BLaER1 treated with 17β-estradiol and CSF1 and Interleukin-3, amounts not matched to agents 10 nM and 100 nM (cell line): Measurements from ENCODE around the gene ZNF101.
A peak's percentile ranks its signal among the peaks of the same experiment; 100 is the strongest.
"Not testable (repeated sequence)": the region's sequence is repeated elsewhere in the genome, so short reads cannot be mapped to it uniquely, and the experiment has no call there.

Source experiments
- H3K27ac ChIP-seq, 11 experiments: shearing (Covaris generic); formaldehyde crosslinking; 2 replicates each; pipeline ENCODE4 v1.8.1; 2022
- H3K27me3 ChIP-seq, 11 experiments: shearing (Covaris generic); formaldehyde crosslinking; 2 replicates each; pipeline ENCODE4 v1.8.1; 2022
- H3K36me3 ChIP-seq, 11 experiments: shearing (Covaris generic); formaldehyde crosslinking; 2 replicates each; pipeline ENCODE4 v1.8.1; 2022
- H3K4me1 ChIP-seq, 10 experiments: shearing (Covaris generic); formaldehyde crosslinking; 2 replicates each; pipeline ENCODE4 v1.8.1; 2022
- H3K4me2 ChIP-seq, 11 experiments: shearing (Covaris generic); formaldehyde crosslinking; 2 replicates each; pipeline ENCODE4 v1.8.1; 2022
- H3K4me3 ChIP-seq, 10 experiments: shearing (Covaris generic); formaldehyde crosslinking; 2 replicates each; pipeline ENCODE4 v1.8.1; 2022
- H3K9ac ChIP-seq, 11 experiments: shearing (Covaris generic); formaldehyde crosslinking; 2 replicates each; pipeline ENCODE4 v1.8.1; 2022
- H3K9me3 ChIP-seq, 11 experiments: shearing (Covaris generic); formaldehyde crosslinking; replicated peaks in 1 of 11; 2 replicates each; pipeline ENCODE4 v1.8.1; 2022
- H4K20me1 ChIP-seq, 11 experiments: shearing (Covaris generic); formaldehyde crosslinking; 2 replicates each; pipeline ENCODE4 v1.8.1; 2022
- Cebpa-rat ChIP-seq, 11 experiments: shearing (Covaris generic); IDR thresholded peaks; 2 replicates each; pipeline ENCODE4 v1.8.1; 2022

ZNF101 gene

DNA sequence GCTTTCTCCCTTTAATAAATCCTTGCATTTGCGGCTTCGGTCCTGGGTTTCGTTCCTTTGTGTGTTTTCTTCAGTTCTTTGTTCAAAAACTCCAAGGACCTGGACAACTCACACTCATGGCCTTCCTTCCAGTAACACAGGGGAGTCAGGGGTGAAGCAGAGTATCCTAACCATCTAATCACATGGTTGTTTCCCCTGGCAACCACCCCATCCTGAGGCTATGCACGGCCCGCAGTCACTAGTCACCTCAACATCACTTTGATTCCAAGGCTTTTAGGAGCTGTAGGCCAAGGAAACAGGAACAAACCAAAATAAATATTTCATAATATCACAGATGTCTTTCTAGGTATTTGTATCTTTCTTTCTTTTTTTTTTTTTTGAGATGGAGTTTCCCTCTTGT is 28.9 kb downstream of the ZNF101 start:
- Histone ChIP-seq H3K4me3 (no peak overlapping the region), H3K4me1 (no peaks in the 10 kb centered on the region), H3K9ac (no peak overlapping the region), H3K36me3 (peaks cover 0 to 28% (median 18%) of the 10 kb centered on the region in 11 experiments; a peak in 14 of 22 replicates), H3K4me2 (no peak overlapping the region), H3K27me3 (no peaks in the 10 kb centered on the region), H3K9me3 (peaks cover 29 to 76% (median 43%) of the 10 kb centered on the region in 11 experiments), H3K27ac (no peak overlapping the region), H4K20me1 (no peaks in the 10 kb centered on the region)
- no peak for TF ChIP-seq Cebpa-rat (IDR thresholded peaks at IDR 0.05)

DNA sequence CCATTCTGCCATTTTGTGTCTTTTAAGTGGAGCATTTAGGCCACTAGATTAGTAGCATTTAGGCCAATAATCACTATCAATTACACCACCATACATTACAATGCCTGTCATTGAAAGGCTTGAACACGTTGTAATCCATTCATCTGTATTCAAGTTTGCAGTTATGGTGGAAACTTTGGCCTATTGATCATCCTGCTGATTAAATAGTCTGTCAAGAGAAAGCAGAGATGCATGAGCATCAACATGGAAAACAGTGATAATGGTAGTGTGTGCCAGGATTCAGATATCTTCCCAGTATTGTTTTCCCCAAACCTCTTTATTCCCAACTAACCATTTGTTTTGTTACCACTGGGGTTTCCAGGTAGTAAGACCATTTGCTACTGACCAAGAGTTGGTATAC is 31.9 kb downstream of the ZNF101 start:
- Histone ChIP-seq H3K9me3 (peaks cover 58 to 90% (median 72%) of the 10 kb centered on the region in 11 experiments), H3K36me3 (peaks cover 10 to 52% (median 45%) of the 10 kb centered on the region in 11 experiments; a peak in 17 of 22 replicates)
- H4K20me1 ChIP-seq, H3K27me3 ChIP-seq, H3K27ac ChIP-seq, H3K4me3 ChIP-seq, H3K4me2 ChIP-seq, H3K9ac ChIP-seq, H3K4me1 ChIP-seq: not testable (repeated sequence)

DNA sequence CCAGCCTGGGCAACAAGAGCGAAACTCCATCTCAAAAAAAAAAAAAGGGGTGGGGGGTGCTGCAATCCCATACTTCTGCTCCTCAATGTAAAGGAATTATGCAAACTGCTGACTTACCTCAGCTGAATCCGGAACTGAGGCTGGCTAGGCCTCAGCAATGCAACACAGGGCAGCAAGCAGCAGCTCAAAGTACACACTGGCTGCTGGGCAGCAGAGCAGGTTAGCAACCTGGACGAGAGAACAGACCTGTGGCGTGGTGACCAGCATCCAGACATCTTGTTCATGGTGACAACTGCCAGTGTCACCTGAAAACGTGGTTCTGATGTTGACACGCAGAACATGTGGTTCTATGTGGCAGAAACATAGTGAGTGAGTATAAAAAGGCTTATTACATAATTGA is 36.2 kb downstream of the ZNF101 start:
- Histone ChIP-seq H3K9me3 (peaks cover 99 to 100% (median 100%) of the 10 kb centered on the region in 11 experiments), H3K4me1 (no peaks in the 10 kb centered on the region), H3K27me3 (no peaks in the 10 kb centered on the region), H3K4me2 (no peak overlapping the region), H4K20me1 (no peaks in the 10 kb centered on the region), H3K36me3 (peaks cover 46 to 92% (median 84%) of the 10 kb centered on the region in 11 experiments), H3K27ac (no peak overlapping the region), H3K9ac (no peak overlapping the region), H3K4me3 (no peak overlapping the region)
- TF ChIP-seq Cebpa-rat (IDR thresholded peaks at IDR 0.05), result no peak

DNA sequence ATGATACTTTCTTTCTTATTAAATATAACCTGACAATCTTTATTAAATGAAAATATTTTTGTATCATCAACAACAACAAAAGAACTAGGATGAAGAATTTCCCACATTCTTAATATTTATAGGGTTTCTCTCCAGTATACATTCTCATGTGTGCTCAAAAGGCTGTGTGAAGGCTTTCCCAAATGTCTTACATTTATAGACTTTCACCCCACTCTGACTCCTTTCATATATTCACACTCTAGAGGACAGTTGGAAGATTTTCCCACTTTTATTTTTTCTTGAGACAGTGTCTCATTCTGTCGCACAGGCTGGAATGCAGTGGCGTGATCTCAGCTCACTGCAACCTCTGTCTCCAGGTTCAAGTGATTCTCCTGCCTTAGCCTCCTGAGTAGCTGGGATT is 41.9 kb downstream of the ZNF101 start:
- Histone ChIP-seq H3K36me3 (peaks cover 86 to 99% (median 93%) of the 10 kb centered on the region in 11 experiments), H3K27ac (no peak overlapping the region), H3K4me3 (peak overlapping the region; percentile 23 to 52 (median 35); a peak in 16 of 20 replicates), H3K4me1 (peaks cover 0 to 8% (median 0%) of the 10 kb centered on the region in 10 experiments; a peak in 3 of 20 replicates), H3K9ac (no peak overlapping the region), H4K20me1 (no peaks in the 10 kb centered on the region), H3K27me3 (no peaks in the 10 kb centered on the region; a peak in 1 of 22 replicates), H3K9me3 (peaks cover 100% of the 10 kb centered on the region in 11 experiments), H3K4me2 (no peak overlapping the region)
- TF ChIP-seq Cebpa-rat (IDR thresholded peaks at IDR 0.05), result no peak

DNA sequence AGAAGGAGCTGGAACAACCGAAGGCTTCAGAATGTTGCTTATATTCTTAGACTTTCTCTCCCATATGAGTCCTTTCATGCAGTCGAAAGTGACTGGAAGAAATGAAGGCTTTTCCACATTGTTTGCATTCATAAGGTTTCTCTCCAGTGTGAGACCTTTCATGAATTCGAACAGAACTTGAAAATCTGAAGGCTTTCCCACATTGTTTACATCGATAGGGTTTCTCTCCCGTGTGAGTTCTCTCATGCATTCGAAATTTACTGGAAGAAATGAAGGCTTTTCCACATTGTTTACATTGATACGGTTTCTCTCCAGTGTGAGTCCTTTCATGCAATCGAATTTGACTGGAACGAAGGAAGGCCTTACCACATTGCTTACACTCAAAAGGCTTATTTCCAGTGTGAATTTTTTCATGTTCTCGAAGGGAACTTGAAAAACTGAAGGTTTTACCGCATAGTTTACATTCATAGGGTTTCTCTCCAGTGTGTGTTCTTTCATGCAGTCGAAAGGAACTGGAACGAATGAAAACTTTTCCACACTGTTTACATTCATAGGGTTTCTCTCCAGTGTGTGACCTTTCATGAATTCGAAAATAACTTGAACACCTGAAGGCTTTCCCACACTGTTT is 42.8 kb downstream of the ZNF101 start:
- peaks cover 100% of the 10 kb centered on the region in 11 experiments for H3K9me3 ChIP-seq
- H3K36me3 ChIP-seq, result peaks cover 95 to 100% (median 99%) of the 10 kb centered on the region in 11 experiments
- no peak overlapping the region for H3K27ac ChIP-seq
- H3K27me3 ChIP-seq, result no peaks in the 10 kb centered on the region; a peak in 1 of 22 replicates
- H3K4me3 ChIP-seq, result peak overlapping the region; percentile 23 to 52 (median 35); a peak in 19 of 20 replicates
- peaks cover 0 to 8% (median 0%) of the 10 kb centered on the region in 10 experiments; a peak in 3 of 20 replicates for H3K4me1 ChIP-seq
- H4K20me1 ChIP-seq, result no peaks in the 10 kb centered on the region
- no peak overlapping the region for H3K9ac ChIP-seq
- TF ChIP-seq Cebpa-rat (IDR thresholded peaks at IDR 0.05), result no peak
- H3K4me2 ChIP-seq, result no peak overlapping the region

DNA sequence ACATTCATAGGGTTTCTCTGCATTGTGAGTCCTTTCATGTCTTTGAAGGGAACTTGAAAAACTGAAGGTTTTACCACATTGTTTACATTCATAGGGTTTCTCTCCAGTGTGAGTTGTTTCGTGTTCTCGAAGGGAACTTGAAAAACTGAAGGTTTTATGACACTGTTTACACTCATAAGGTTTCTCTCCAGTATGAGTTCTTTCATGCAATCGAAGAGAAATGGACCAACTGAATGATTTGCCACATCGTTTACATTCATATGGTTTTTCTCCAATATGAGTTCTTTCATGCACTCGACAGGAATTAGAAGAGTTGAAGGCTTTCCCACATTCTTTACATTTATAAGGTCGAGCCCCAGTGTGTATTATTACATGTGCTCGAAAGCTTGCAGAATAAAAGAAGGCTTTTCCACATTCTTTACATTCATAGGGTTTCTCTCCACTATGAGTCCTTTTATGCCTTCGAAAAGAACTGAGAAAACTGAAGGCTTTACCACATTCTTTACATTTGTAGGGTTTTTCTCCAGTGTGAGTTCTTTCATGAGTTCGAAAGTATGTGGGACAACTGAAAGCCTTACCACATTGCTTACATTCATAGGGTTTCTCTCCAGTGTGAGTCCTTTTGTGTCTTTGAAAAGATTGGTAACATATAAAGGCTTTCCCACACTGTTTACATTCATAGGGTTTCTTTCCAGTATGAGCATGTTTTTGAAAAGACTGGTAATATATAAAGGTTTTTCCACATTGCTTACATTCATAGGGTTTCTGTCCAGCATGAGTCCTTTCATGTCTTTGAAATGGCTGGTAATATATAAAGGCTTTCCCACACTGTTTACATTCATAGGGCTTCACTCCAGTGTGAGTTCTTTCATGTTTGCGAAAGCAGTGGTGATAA is 43.5 kb downstream of the ZNF101 start:
- peak overlapping the region; percentile 23 to 52 (median 35); a peak in 19 of 20 replicates for H3K4me3 ChIP-seq
- no peaks in the 10 kb centered on the region for H4K20me1 ChIP-seq
- H3K36me3 ChIP-seq, result peaks cover 99 to 100% (median 100%) of the 10 kb centered on the region in 11 experiments
- H3K27me3 ChIP-seq, result no peaks in the 10 kb centered on the region; a peak in 1 of 22 replicates
- no peak for TF ChIP-seq Cebpa-rat (IDR thresholded peaks at IDR 0.05)
- peaks cover 100% of the 10 kb centered on the region in 11 experiments for H3K9me3 ChIP-seq
- H3K27ac ChIP-seq, result no peak overlapping the region
- no peak overlapping the region for H3K4me2 ChIP-seq
- no peak overlapping the region for H3K9ac ChIP-seq
- peaks cover 0 to 8% (median 0%) of the 10 kb centered on the region in 10 experiments; a peak in 3 of 20 replicates for H3K4me1 ChIP-seq

DNA sequence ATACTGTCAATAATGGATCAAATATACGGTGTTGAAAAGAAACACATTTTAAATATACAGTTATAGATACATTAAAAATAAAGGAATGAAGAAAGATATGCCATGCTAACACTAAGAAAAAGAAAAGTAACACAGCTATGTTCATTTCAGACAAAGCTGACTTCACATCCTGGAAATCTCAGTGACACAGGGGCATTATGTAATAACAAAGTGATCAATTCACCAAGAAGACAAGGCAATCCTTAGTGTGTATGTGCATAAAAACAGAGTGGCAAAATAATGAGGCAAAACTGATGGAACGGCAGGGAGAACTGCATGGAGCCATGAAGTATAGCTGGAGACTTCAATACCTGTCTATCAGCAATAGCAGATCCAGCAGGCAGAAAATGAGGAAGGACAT is 51.2 kb downstream of the ZNF101 start:
- peaks cover 0 to 3% (median 0%) of the 10 kb centered on the region in 10 experiments; a peak in 3 of 20 replicates for H3K4me1 ChIP-seq
- H3K36me3 ChIP-seq, result peaks cover 71 to 74% (median 73%) of the 10 kb centered on the region in 11 experiments
- TF ChIP-seq Cebpa-rat (IDR thresholded peaks at IDR 0.05), result no peak
- no peak overlapping the region for H3K9ac ChIP-seq
- no peaks in the 10 kb centered on the region for H3K27me3 ChIP-seq
- H3K27ac ChIP-seq, result no peak overlapping the region
- H3K9me3 ChIP-seq, result peaks cover 95 to 99% (median 98%) of the 10 kb centered on the region in 11 experiments
- peak overlapping the region in 3 of 10 experiments; percentile 14 to 27 (median 15); a peak in 4 of 20 replicates for H3K4me3 ChIP-seq
- H3K4me2 ChIP-seq, result no peak overlapping the region
- peaks cover 0 to 8% (median 0%) of the 10 kb centered on the region in 11 experiments; a peak in 2 of 22 replicates for H4K20me1 ChIP-seq

DNA sequence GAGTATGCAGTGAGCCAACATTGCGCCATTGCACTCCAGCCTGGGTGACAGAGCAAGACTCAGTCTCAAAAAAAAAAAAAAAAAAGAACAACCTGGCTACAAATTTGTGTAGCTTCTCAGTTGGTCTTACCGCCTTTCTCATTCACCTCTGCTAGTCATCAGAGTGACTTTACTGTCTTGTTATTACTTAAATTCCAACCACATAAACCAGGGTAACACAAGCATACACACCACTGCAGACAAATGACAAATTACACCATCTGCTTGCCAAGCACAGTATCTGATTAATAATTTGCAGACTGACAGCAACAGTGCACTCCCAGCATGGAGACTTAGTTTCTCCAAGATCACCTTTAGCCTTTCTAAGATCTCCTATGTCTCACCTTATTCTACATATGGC is 53.3 kb downstream of the ZNF101 start:
- no peaks in the 10 kb centered on the region for H3K4me1 ChIP-seq
- no peaks in the 10 kb centered on the region for H3K27me3 ChIP-seq
- H3K4me2 ChIP-seq, result no peak overlapping the region
- peaks cover 60 to 70% (median 67%) of the 10 kb centered on the region in 11 experiments for H3K36me3 ChIP-seq
- TF ChIP-seq Cebpa-rat (IDR thresholded peaks at IDR 0.05), result no peak
- peaks cover 0 to 8% (median 0%) of the 10 kb centered on the region in 11 experiments; a peak in 2 of 22 replicates for H4K20me1 ChIP-seq
- no peak overlapping the region for H3K9ac ChIP-seq
- H3K9me3 ChIP-seq, result peaks cover 95 to 99% (median 98%) of the 10 kb centered on the region in 11 experiments
- H3K27ac ChIP-seq, result no peak overlapping the region
- H3K4me3 ChIP-seq, result peak overlapping the region in 1 of 10 experiments; percentile 23; a peak in 2 of 20 replicates
